Lung (tissue), 12 donors: Measurements from ENCODE around the gene CENPO. TPM values are rescaled to one million over a fixed set of nuclear protein-coding genes. Genes with fewer than 3 reads are reported as not detected.

ENCODE experiments used
- ATAC-seq: fragments of 200-7000 bp; cut with Tn5 transposase; one replicate; pipeline ENCODE4 v1.9.1; 2020; ENCODE audit warnings: moderate number of reproducible peaks; ENCODE audit not compliant: insufficient read depth, low FRiP score
- DNase-seq, 3 donors: peaks; one replicate each; pipeline ENCODE4 v3.0.0-alpha.2; 2013 to 2017
- H3K27ac ChIP-seq, 2 donors: one replicate each; pipeline ENCODE4 v1.5.1; 2013; ENCODE audit warnings: mild to moderate bottlenecking in 2 of 2, moderate library complexity in 2 of 2, control low read depth in 1 of 2, inconsistent platforms in 1 of 2, low read depth in 1 of 2, low read length in 1 of 2
- H3K27me3 ChIP-seq, 3 donors: one replicate each; pipeline ENCODE4 v1.5.1; 2013; ENCODE audit warnings: low read length in 2 of 3; ENCODE audit not compliant: control insufficient read depth in 3 of 3, insufficient read depth in 3 of 3
- H3K36me3 ChIP-seq, 4 donors: one replicate each; pipeline ENCODE4 v1.5.1; 2013; ENCODE audit warnings: low read length in 4 of 4, mild to moderate bottlenecking in 1 of 4, moderate library complexity in 1 of 4; ENCODE audit not compliant: control insufficient read depth in 4 of 4, insufficient read depth in 4 of 4
- H3K4me1 ChIP-seq, 5 donors: one replicate each; pipeline ENCODE4 v1.5.1; 2013; ENCODE audit warnings: low read length in 5 of 5, mild to moderate bottlenecking in 2 of 5, moderate library complexity in 1 of 5; ENCODE audit not compliant: control insufficient read depth in 5 of 5, insufficient read depth in 5 of 5
- H3K4me3 ChIP-seq: one replicate; pipeline ENCODE4 v1.5.1; 2013; ENCODE audit warnings: mild to moderate bottlenecking, control low read depth, moderate library complexity
- H3K9ac ChIP-seq, 2 donors: one replicate each; pipeline ENCODE4 v1.5.1; 2013; ENCODE audit warnings: low read length in 2 of 2, control low read depth in 1 of 2; ENCODE audit not compliant: insufficient read depth in 1 of 2
- H3K9me3 ChIP-seq, 4 donors: one replicate each; pipeline ENCODE4 v1.5.1; 2013; ENCODE audit warnings: low read length in 3 of 4, mild to moderate bottlenecking in 1 of 4, moderate library complexity in 1 of 4; ENCODE audit not compliant: control insufficient read depth in 4 of 4, insufficient read depth in 3 of 4
- CTCF ChIP-seq: IDR thresholded peaks from 2 replicates; pipeline ENCODE4 v1.5.1; 2012; ENCODE audit warnings: mild to moderate bottlenecking; ENCODE audit errors: control extremely low read depth, extremely low read depth
- WGBS, 2 donors: extraction: QIAGEN DNeasy Blood & Tissue Kit; methylation state at CpG; one replicate each; pipeline ENCODE4 v1.1.7; 2013; 5-methylcytosine and 5-hydroxymethylcytosine counted together
- polyA plus RNA-seq, 2 donors: library from polyadenylated mRNA; stranded (reverse); fragments of 200-250 nt; gene quantifications; one replicate each; pipeline ENCODE4 v1.2.1, GENCODE V29; 2013
- total RNA-seq, 2 donors: library from RNA; depleted of rRNA in 1 of 2; stranded (reverse); fragments of >200 nt in 1 of 2; gene quantifications; one replicate each; pipeline ENCODE4 v1.2.1, GENCODE V29; 2014 to 2021
- donor health status: control.
- donor health status: control.
- donor health status: Bipolar disorder and iron deficiency.
- donor health status: healthy.
- donor health status: DM: yes; HTN: yes; CAD: no.

Gene CENPO
- total and polyA plus RNA-seq, 4 donors = 3.5 to 9.6 (median 5.9) TPM

GRCh38 chr2:24853996-24854395 lies 60.8 kb downstream of the CENPO start:
- no peak overlapping the region for H3K4me3 ChIP-seq
- ATAC-seq (no peak), DNase-seq (no peak)
- H3K4me1 ChIP-seq = peaks cover 0 to 10% (median 0%) of the 10 kb centered on the region in 5 donors
- no peaks in the 10 kb centered on the region for H3K36me3 ChIP-seq
- WGBS, 2 donors = 87 to 93% methylated on average over 3 of the region's 3 CpGs
- H3K9me3 ChIP-seq = no peaks in the 10 kb centered on the region
- no peak overlapping the region for H3K9ac ChIP-seq
- no peak overlapping the region for H3K27ac ChIP-seq
- no peak for TF ChIP-seq CTCF
- H3K27me3 ChIP-seq = no peaks in the 10 kb centered on the region

- peak overlapping the region in 1 of 2 donors; percentile 27 for H3K27ac ChIP-seq
- WGBS, 2 donors = 90 to 93% methylated on average over 8 of the region's 8 CpGs
Observed at GRCh38 chr2:24855022-24855622, 61.9 kb downstream of the CENPO start.

GRCh38 chr2:24855726-24856125 lies 62.5 kb downstream of the CENPO start:
- WGBS, 2 donors = 63 to 76% methylated on average over 4 of the region's 4 CpGs
- Histone ChIP-seq H3K36me3 (no peaks in the 10 kb centered on the region), H3K4me1 (peaks cover 0 to 6% (median 0%) of the 10 kb centered on the region in 5 donors), H3K27me3 (no peaks in the 10 kb centered on the region), H3K9me3 (no peaks in the 10 kb centered on the region), H3K9ac (no peak overlapping the region), H3K4me3 (no peak overlapping the region), H3K27ac (peak overlapping the region; percentile 21 to 22)
- no peak for TF ChIP-seq CTCF
- DNase-seq (no peak), ATAC-seq (no peak)

More at GRCh38 chr2:24855022-24855622, 61.9 kb downstream of the CENPO start:
- ATAC-seq = no peak
- Histone ChIP-seq H3K4me3 (no peak overlapping the region), H3K27me3 (no peaks in the 10 kb centered on the region), H3K9me3 (no peaks in the 10 kb centered on the region), H3K4me1 (peaks cover 0 to 10% (median 0%) of the 10 kb centered on the region in 5 donors), H3K9ac (no peak overlapping the region), H3K36me3 (no peaks in the 10 kb centered on the region)
- no peak for DNase-seq
- TF ChIP-seq CTCF = no peak

- H3K36me3 ChIP-seq = no peaks in the 10 kb centered on the region
- peaks cover 0 to 6% (median 0%) of the 10 kb centered on the region in 5 donors for H3K4me1 ChIP-seq
- H3K9ac ChIP-seq = no peak overlapping the region
- no peak for TF ChIP-seq CTCF
- DNase-seq (no peak), ATAC-seq (no peak)
- 71 to 77% methylated on average over 5 of the region's 5 CpGs for WGBS, 2 donors
- H3K9me3 ChIP-seq = no peaks in the 10 kb centered on the region
- H3K4me3 ChIP-seq = no peak overlapping the region
- peak overlapping the region in 1 of 2 donors; percentile 20 for H3K27ac ChIP-seq
- H3K27me3 ChIP-seq = no peaks in the 10 kb centered on the region
Observed at GRCh38 chr2:24856791-24857211, 63.6 kb downstream of the CENPO start.
